OCI-LY7 (cell line): ENCODE results near the gene ZNF821.

ENCODE experiments used
- EZH2phosphoT487 ChIP-seq: fragments of 200-600 bp; sonication (generic); IDR thresholded peaks from 2 replicates; pipeline ENCODE4 v1.6.1; 2018; ENCODE audit warnings: low read depth, borderline replicate concordance, mild to moderate bottlenecking, mixed run types, antibody characterized with exemption, low read length, moderate library complexity, mixed read lengths
- TF ChIP-seq, protein P1 (sequence below): fragments of 200-600 bp; sonication (generic); conservative IDR thresholded peaks from 2 replicates; pipeline ENCODE4 v1.5.1; 2014; ENCODE audit warnings: mild to moderate bottlenecking, antibody characterized with exemption, low read length, moderate library complexity, mixed read lengths

DNA sequence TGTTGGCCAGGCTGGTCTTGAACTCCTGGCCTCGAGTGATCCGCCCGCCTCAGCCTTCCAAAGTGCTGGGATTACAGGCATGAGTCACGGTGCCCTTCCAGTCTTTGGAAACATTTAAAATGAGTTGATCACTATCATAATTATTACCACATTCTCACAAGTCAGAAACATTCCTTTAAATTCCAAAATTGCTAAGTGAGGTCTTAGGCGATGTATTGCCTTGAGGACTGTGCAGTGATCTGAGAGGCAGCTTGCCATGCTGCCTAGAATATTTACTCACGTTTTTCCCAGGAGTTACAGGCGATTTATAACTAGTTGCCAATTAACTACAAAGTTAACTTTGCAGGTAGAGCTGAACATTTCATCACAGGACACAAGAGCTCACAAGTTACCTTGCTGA, 43.9 kb downstream of the ZNF821 start:
- TF ChIP-seq, protein P1, sequence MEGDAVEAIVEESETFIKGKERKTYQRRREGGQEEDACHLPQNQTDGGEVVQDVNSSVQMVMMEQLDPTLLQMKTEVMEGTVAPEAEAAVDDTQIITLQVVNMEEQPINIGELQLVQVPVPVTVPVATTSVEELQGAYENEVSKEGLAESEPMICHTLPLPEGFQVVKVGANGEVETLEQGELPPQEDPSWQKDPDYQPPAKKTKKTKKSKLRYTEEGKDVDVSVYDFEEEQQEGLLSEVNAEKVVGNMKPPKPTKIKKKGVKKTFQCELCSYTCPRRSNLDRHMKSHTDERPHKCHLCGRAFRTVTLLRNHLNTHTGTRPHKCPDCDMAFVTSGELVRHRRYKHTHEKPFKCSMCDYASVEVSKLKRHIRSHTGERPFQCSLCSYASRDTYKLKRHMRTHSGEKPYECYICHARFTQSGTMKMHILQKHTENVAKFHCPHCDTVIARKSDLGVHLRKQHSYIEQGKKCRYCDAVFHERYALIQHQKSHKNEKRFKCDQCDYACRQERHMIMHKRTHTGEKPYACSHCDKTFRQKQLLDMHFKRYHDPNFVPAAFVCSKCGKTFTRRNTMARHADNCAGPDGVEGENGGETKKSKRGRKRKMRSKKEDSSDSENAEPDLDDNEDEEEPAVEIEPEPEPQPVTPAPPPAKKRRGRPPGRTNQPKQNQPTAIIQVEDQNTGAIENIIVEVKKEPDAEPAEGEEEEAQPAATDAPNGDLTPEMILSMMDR: no peak
- no peak for TF ChIP-seq EZH2phosphoT487
